Neuron (in vitro differentiated cells): Measurements from ENCODE around the gene RHBDL3.

ENCODE experiments used
- H2AFZ ChIP-seq: one replicate; pipeline ENCODE4 v1.6.1; 2013; ENCODE audit warnings: low read depth, mild to moderate bottlenecking, inconsistent platforms, low read length, moderate library complexity
- H3K27me3 ChIP-seq: one replicate; pipeline ENCODE4 v1.6.1; 2013; ENCODE audit warnings: low read length; ENCODE audit not compliant: insufficient read depth
- H3K36me3 ChIP-seq: one replicate; pipeline ENCODE4 v1.6.1; 2013; ENCODE audit warnings: low read length; ENCODE audit not compliant: insufficient read depth
- H3K4me1 ChIP-seq: one replicate; pipeline ENCODE4 v1.6.1; 2013; ENCODE audit warnings: low read length; ENCODE audit not compliant: insufficient read depth
- H3K4me3 ChIP-seq: 2 replicates; pipeline ENCODE4 v1.5.1; 2013; ENCODE audit warnings: mild to moderate bottlenecking, low read length, moderate library complexity
- H3K9me3 ChIP-seq: one replicate; pipeline ENCODE4 v1.6.1; 2013; ENCODE audit warnings: low read length

The RHBDL3 gene

DNA sequence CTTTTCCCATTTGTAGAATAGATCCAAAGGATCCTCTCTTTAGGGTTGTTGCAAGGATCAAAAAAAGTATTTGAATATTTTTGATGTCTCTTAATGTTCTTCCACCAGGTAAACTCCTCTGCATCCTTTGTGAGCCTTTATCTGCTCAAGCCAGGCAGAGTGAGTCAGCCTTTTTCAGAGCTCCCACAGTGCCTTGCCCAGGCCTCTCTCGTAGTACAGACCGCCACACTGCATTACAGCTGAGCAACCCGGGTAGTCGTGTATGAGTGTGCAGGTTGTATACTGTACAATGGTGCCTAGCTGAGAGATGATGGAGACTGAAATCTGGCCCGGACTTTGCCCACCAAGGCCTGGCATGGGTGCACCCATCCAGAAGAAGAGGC is 20.9 kb downstream of the RHBDL3 start:
- peaks cover 3% of the 10 kb centered on the region for H3K4me1 ChIP-seq
- no peaks in the 10 kb centered on the region for H3K27me3 ChIP-seq
- H3K4me3 ChIP-seq, result no peak overlapping the region

GRCh38 chr17:32287804-32288511 is 22.3 kb downstream of the RHBDL3 start:
- Histone ChIP-seq H3K27me3 (no peaks in the 10 kb centered on the region), H3K9me3 (no peaks in the 10 kb centered on the region)

More for the DNA sequence above, 20.9 kb downstream of the RHBDL3 start:
- Histone ChIP-seq H2AFZ (no peak overlapping the region), H3K36me3 (peaks cover 2% of the 10 kb centered on the region), H3K9me3 (no peaks in the 10 kb centered on the region)

GRCh38 chr17:32288615-32289014 is 23.0 kb downstream of the RHBDL3 start:
- H3K27me3 ChIP-seq, result no peaks in the 10 kb centered on the region
- H3K4me1 ChIP-seq, result no peaks in the 10 kb centered on the region
- no peak overlapping the region for H3K4me3 ChIP-seq
- H3K36me3 ChIP-seq, result peaks cover 2% of the 10 kb centered on the region
- no peaks in the 10 kb centered on the region for H3K9me3 ChIP-seq
- H2AFZ ChIP-seq, result no peak overlapping the region

More at GRCh38 chr17:32287804-32288511, 22.3 kb downstream of the RHBDL3 start:
- H3K36me3 ChIP-seq, result peaks cover 2% of the 10 kb centered on the region
- no peaks in the 10 kb centered on the region for H3K4me1 ChIP-seq
- no peak overlapping the region for H2AFZ ChIP-seq
- no peak overlapping the region for H3K4me3 ChIP-seq

GRCh38 chr17:32289471-32290070 is 23.9 kb downstream of the RHBDL3 start:
- no peaks in the 10 kb centered on the region for H3K4me1 ChIP-seq
- peaks cover 2% of the 10 kb centered on the region for H3K36me3 ChIP-seq
- H2AFZ ChIP-seq, result no peak overlapping the region
- no peaks in the 10 kb centered on the region for H3K9me3 ChIP-seq
- H3K27me3 ChIP-seq, result no peaks in the 10 kb centered on the region
- H3K4me3 ChIP-seq, result no peak overlapping the region

DNA sequence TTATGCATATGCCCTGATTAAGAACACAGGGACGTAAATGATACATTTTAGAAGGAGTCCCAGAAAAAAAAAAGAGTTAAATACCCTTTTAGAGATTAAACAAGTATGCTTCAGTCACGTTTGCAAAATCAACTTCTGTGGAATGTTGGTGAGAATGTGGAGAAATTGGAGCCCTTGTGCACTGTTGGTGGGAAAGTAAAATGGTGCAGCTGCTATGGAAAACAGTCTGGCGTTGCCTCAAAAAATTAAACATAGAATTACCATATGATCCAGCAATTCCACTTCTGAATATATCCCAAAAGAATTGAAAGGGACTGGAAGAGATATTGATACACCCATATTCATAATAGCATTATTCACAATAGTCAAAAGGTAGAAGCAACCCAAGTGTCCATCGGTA is 26.5 kb downstream of the RHBDL3 start:
- H3K4me1 ChIP-seq, result no peaks in the 10 kb centered on the region
- H3K27me3 ChIP-seq, result no peaks in the 10 kb centered on the region
- H3K9me3 ChIP-seq, result no peaks in the 10 kb centered on the region
- no peak overlapping the region for H2AFZ ChIP-seq
- H3K36me3 ChIP-seq, result peaks cover 2% of the 10 kb centered on the region
- H3K4me3 ChIP-seq, result no peak overlapping the region

- Histone ChIP-seq H3K9me3 (no peaks in the 10 kb centered on the region), H3K4me1 (peaks cover 6% of the 10 kb centered on the region), H3K4me3 (no peak overlapping the region), H3K36me3 (peaks cover 13% of the 10 kb centered on the region), H2AFZ (no peak overlapping the region), H3K27me3 (no peaks in the 10 kb centered on the region)
Observed at GRCh38 chr17:32297424-32297823, 31.8 kb downstream of the RHBDL3 start.

DNA sequence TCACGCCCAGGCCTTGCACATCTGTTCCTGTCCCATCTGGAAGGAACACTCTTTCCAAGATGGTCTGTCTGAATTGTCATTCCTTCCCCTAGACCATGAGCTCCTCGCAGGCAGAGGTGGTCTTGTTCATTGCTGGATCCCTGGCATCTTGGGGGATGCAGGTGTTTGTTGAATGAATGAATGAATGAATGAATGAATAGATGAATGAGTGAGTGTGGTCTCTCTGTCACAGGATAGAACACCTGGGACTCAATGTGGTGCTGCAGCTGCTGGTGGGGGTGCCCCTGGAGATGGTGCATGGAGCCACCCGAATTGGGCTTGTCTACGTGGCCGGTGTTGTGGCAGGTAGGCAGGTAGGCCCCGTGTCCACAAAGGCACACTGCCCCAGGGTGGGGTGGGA is 32.2 kb downstream of the RHBDL3 start:
- H3K27me3 ChIP-seq, result no peaks in the 10 kb centered on the region
- peaks cover 10% of the 10 kb centered on the region for H3K4me1 ChIP-seq

GRCh38 chr17:32298298-32298697 is 32.7 kb downstream of the RHBDL3 start:
- Histone ChIP-seq H3K4me1 (peaks cover 14% of the 10 kb centered on the region), H3K27me3 (no peaks in the 10 kb centered on the region), H3K36me3 (peaks cover 13% of the 10 kb centered on the region), H3K4me3 (no peak overlapping the region), H3K9me3 (no peaks in the 10 kb centered on the region), H2AFZ (no peak overlapping the region)

More for the DNA sequence above, 32.2 kb downstream of the RHBDL3 start:
- Histone ChIP-seq H3K36me3 (peaks cover 13% of the 10 kb centered on the region), H3K9me3 (no peaks in the 10 kb centered on the region), H2AFZ (no peak overlapping the region), H3K4me3 (no peak overlapping the region)

GRCh38 chr17:32298721-32299579 is 33.3 kb downstream of the RHBDL3 start:
- H3K9me3 ChIP-seq, result no peaks in the 10 kb centered on the region
- H3K4me3 ChIP-seq, result no peak overlapping the region
- no peak overlapping the region for H2AFZ ChIP-seq
- peaks cover 13% of the 10 kb centered on the region for H3K36me3 ChIP-seq
- peaks cover 21% of the 10 kb centered on the region for H3K4me1 ChIP-seq
- no peaks in the 10 kb centered on the region for H3K27me3 ChIP-seq

DNA sequence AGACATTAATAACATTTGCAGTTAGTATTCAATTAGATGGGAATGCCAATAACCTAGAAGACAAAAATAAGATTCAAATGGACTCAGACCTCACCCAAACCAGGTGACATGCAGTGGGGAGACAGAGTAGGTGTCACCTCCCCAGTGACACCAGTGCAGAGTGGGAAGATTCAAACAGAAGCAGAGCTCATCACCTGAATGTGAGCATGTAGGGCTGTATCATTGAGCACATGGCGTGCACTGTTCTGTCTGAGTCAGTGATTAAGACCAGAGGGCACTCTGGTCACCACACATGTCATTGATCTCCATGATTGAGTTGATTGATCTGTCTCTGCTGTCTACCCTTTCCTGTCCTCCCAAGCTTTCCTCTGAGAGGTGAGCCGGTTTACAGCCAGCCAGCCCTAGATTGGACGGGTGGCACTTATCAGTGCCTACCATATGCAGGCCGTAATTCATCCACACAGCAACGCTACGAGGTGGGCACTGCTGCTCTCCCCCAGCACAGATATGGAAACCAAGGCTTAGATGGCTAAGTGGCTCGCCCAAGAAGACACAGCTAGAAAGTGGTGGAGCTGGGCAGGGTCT is 34.0 kb downstream of the RHBDL3 start:
- Histone ChIP-seq H2AFZ (no peak overlapping the region), H3K4me3 (no peak overlapping the region), H3K4me1 (peaks cover 28% of the 10 kb centered on the region), H3K36me3 (peaks cover 13% of the 10 kb centered on the region), H3K9me3 (no peaks in the 10 kb centered on the region), H3K27me3 (no peaks in the 10 kb centered on the region)

DNA sequence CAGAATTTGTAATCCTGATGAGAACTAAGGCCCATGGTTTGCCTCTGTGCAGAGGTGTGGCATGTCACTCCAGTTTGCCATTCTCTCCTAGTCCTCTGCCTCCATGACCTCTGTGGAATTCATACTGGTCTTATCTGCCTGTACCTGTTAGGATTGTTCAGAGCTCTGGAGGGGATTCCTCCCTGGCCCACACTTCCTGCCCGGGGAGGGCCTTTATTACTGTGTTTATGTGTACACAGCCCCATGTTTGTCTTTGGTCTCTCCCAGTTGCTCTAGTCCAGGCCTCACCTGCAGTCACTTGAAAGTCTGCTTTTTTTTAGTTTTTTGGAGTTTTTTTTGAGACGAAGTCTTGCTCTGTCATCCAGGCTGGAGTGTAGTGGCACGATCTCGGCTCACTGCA is 36.4 kb downstream of the RHBDL3 start:
- H3K36me3 ChIP-seq, result peaks cover 16% of the 10 kb centered on the region
- no peaks in the 10 kb centered on the region for H3K9me3 ChIP-seq
- no peak overlapping the region for H2AFZ ChIP-seq
- no peak overlapping the region for H3K4me3 ChIP-seq
- no peaks in the 10 kb centered on the region for H3K27me3 ChIP-seq
- H3K4me1 ChIP-seq, result peaks cover 35% of the 10 kb centered on the region

- no peak overlapping the region for H2AFZ ChIP-seq
- H3K4me1 ChIP-seq, result peaks cover 35% of the 10 kb centered on the region
- H3K27me3 ChIP-seq, result no peaks in the 10 kb centered on the region
- no peak overlapping the region for H3K4me3 ChIP-seq
- no peaks in the 10 kb centered on the region for H3K9me3 ChIP-seq
- H3K36me3 ChIP-seq, result peaks cover 15% of the 10 kb centered on the region
Observed at GRCh38 chr17:32302860-32303649, 37.4 kb downstream of the RHBDL3 start.
